Tibial artery (tissue), 4 donors: Measurements from ENCODE around the gene SOWAHA.

Experiments
- DNase-seq, 2 donors: peaks; one replicate each; pipeline ENCODE4 v3.0.0-alpha.2; 2019
- H3K27ac ChIP-seq, 2 donors: fragments of 200-600 bp; sonication (generic) in 1 of 2; 1 replicate in 1 of 2; 2 replicates in 1 of 2; pipeline ENCODE4 v1.5.1; 2018 to 2019; ENCODE audit warnings: mild to moderate bottlenecking in 1 of 2
- H3K27me3 ChIP-seq, 2 donors: fragments of 200-600 bp; sonication (generic) in 1 of 2; one replicate each; pipeline versions ENCODE4 v1.5.1 to v1.6.0; 2016 to 2019
- H3K36me3 ChIP-seq, 3 donors: fragments of 200-600 bp; sonication (generic) in 2 of 3; one replicate each; pipeline ENCODE4 v1.5.1; 2016 to 2019; ENCODE audit warnings: mild to moderate bottlenecking in 2 of 3
- H3K4me1 ChIP-seq, 4 donors: fragments of 200-600 bp; sonication (generic) in 2 of 4; 1 replicate in 3 of 4; 2 replicates in 1 of 4; pipeline ENCODE4 v1.5.1; 2016 to 2019
- H3K4me3 ChIP-seq, 2 donors: fragments of 200-600 bp; sonication (generic) in 1 of 2; 1 replicate in 1 of 2; 2 replicates in 1 of 2; pipeline ENCODE4 v1.5.1; 2018 to 2019; ENCODE audit warnings: mild to moderate bottlenecking in 2 of 2
- H3K9me3 ChIP-seq, 3 donors: fragments of 200-600 bp; sonication (generic) in 1 of 3; one replicate each; pipeline ENCODE4 v1.5.1; 2016 to 2019
- CTCF ChIP-seq, 2 experiments: fragments of 200-600 bp in 1 of 2; fragments of 450-650 bp in 1 of 2; IDR thresholded peaks; one replicate each; pipeline ENCODE4 v1.5.1; 2017 to 2019; ENCODE audit warnings: antibody characterized with exemption in 2 of 2, mild to moderate bottlenecking in 1 of 2, moderate library complexity in 1 of 2
- intact Hi-C: fragments of 100-400 bp; cut with DNase I; formaldehyde crosslinking; loops from one replicate; pipeline ENCODE4 v1.15.0; 2023; ENCODE audit warnings: low total_unique reads

The SOWAHA gene

GRCh38 chr5:132774896-132775295 lies 38.2 kb upstream of the SOWAHA start:
- Histone ChIP-seq H3K36me3 (no peaks in the 10 kb centered on the region), H3K27ac (peak overlapping the region; percentile 85 to 98), H3K9me3 (no peaks in the 10 kb centered on the region), H3K27me3 (no peaks in the 10 kb centered on the region), H3K4me1 (peaks cover 0 to 76% (median 59%) of the 10 kb centered on the region in 4 donors), H3K4me3 (no peak overlapping the region)
- intact Hi-C loops, result no loop called here
- no peak for TF ChIP-seq CTCF (IDR thresholded peaks at IDR 0.05)
- peak in 1 of 2 donors; percentile 71 for DNase-seq

GRCh38 chr5:132775476-132775961 lies 37.6 kb upstream of the SOWAHA start:
- no peak for TF ChIP-seq CTCF (IDR thresholded peaks at IDR 0.05)
- Histone ChIP-seq H3K27me3 (no peaks in the 10 kb centered on the region), H3K36me3 (no peaks in the 10 kb centered on the region), H3K4me3 (peak overlapping the region; percentile 63 to 90), H3K4me1 (peaks cover 0 to 71% (median 55%) of the 10 kb centered on the region in 4 donors), H3K9me3 (no peaks in the 10 kb centered on the region), H3K27ac (peak overlapping the region; percentile 85 to 98)
- peak in 1 of 2 donors; percentile 60 for DNase-seq
- intact Hi-C loops, result no loop called here

GRCh38 chr5:132776131-132776937 lies 36.8 kb upstream of the SOWAHA start:
- peak overlapping the region; percentile 85 to 98 for H3K27ac ChIP-seq
- peak; percentile 58 to 68 for DNase-seq
- H3K27me3 ChIP-seq, result no peaks in the 10 kb centered on the region
- no peaks in the 10 kb centered on the region for H3K9me3 ChIP-seq
- no peaks in the 10 kb centered on the region for H3K36me3 ChIP-seq
- H3K4me1 ChIP-seq, result peaks cover 0 to 63% (median 47%) of the 10 kb centered on the region in 4 donors
- TF ChIP-seq CTCF (IDR thresholded peaks at IDR 0.05), result no peak
- intact Hi-C loops, result no loop called here
- peak overlapping the region; percentile 63 to 90 for H3K4me3 ChIP-seq

GRCh38 chr5:132776938-132777208 lies 36.2 kb upstream of the SOWAHA start:
- H3K27ac ChIP-seq, result peak overlapping the region; percentile 85 to 98
- no peak for DNase-seq
- no peaks in the 10 kb centered on the region for H3K27me3 ChIP-seq

More at GRCh38 chr5:132776938-132777208, 36.2 kb upstream of the SOWAHA start:
- H3K4me3 ChIP-seq, result peak overlapping the region; percentile 63 to 90
- H3K9me3 ChIP-seq, result no peaks in the 10 kb centered on the region
- H3K36me3 ChIP-seq, result no peaks in the 10 kb centered on the region
- intact Hi-C loops, result no loop called here
- H3K4me1 ChIP-seq, result peaks cover 0 to 60% (median 42%) of the 10 kb centered on the region in 4 donors
- TF ChIP-seq CTCF (IDR thresholded peaks at IDR 0.05), result no peak
